HG03575 (cell line): ENCODE results near the gene GANAB.
"Not testable (repeated sequence)": the region's sequence is repeated elsewhere in the genome, so short reads cannot be mapped to it uniquely, and the experiment has no call there.

Experiments used
- ATAC-seq: cut with Tn5 transposase; IDR thresholded peaks from one replicate; pipeline ENCODE4 v1.9.1; 2021; ENCODE audit not compliant: unreplicated experiment, insufficient number of reproducible peaks, low FRiP score; ENCODE audit errors: extremely low read depth

Gene GANAB

DNA sequence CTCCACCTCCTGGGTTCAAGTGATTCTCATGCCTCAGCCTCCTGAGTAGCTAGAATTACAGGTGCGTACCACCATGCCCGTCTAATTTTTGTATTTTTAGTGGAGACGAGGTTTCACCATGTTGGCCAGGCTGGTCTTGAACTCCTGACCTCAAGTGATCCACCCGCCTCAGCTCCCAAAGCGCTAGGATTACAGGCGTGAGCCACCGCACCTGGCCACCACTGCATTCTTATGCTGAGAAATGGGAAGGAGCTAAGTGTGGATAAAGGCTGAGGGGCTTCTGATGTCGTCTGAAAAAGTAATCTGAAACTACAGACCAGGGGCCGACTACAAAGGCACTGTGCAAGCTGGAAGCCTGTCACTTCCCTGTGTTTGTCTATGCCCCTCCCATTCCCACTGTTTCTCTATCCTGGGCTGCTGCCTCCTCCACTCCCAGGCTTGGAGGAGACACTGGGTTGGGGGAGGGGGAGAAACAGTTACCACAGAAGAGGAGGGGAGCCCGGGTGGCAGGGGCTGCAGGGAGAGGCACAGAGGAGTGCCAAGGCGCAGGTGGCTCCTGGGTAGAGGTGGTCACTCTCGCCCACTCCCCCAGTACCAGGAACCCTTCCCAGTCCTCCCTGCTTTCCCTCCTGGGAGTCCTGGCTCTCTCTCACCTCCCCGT, 41.8 kb downstream of the GANAB start:
- ATAC-seq = no peak

DNA sequence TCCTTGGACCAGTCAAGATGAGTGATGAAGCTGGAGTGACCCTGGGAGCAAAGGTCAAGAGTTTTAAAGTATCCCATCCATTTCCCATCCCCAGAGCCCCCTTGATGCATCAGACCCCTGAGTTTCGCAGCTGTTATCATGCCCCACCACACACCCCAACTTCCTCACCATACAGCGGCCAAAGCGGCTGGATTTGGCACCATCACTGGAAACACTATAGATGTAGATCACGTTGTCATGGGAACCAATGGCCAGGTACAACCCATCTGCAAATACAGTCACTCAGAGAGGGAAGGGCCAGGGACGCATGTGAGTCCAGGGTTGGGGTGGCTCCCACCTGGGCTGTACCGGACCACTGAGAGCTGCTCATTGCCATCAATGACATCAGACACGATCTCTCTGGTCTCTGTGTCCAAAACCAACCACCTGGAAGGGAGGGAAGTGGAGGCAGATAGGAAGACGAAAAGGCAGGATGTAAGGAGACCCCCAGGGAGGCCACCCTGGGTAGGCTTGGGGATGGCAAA, 42.6 kb downstream of the GANAB start:
- ATAC-seq = no peak

DNA sequence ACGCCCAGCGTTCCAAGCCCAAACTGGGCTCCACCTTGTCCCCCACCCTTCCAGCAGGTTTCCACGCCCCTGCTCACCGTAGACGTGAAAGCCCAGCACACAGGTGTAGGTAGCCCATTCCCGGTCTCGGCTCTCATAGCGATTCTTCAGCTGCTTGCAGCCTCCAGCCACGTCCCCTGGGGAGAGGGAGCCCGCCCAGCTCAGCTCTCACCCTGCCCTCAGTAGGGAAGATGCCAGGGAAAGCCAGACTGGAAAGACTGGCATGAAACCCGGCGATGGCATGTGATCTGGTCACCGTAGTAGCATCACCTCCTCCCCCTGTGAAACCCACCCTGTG, 43.4 kb downstream of the GANAB start:
- ATAC-seq = no peak

DNA sequence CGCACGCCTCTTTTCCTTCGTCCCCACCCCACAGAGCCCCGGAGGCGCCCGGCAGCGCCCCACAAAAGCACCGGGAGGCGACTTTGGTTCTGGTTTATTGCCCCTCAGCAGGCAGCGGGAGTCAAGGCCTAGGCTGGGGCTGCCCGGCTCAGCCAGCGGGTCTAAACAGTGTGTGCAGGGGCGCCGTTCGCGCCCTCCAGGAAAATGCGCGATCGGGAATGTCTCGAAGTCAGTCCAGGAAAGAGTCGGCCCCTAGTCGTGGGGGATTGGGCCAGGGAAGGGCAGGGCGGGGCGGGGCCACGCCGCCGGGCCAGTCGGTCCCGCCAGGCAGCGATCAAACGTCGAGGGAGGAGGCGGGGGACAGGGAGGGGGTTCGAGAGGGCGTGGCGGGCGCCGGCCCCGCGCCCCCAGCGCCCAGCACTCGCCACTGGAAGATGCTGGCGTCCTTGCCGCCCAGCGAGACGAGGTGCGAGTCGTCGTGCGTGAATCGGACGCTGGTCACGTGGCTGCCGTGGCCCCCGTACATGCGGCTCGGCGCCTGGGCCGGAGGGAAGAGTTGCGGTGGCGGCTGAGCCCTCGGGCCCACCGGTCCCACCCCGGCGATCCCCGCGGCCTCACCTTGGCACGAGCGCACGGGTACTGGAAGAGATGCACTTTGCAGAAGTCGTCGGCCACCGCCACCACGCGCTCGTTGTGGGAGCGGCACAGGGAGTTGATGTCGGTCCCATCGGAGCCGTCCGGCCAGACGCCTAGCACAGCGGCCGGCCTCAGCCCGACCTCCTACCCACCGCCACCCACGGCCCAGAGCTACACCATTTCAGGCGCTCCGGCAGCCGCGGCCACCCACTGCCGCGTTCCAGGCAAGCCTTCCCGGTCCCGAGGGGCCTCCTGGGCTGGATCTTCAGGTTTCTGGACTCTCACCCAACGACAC, 44.0 kb downstream of the GANAB start:
- no peak for ATAC-seq

DNA sequence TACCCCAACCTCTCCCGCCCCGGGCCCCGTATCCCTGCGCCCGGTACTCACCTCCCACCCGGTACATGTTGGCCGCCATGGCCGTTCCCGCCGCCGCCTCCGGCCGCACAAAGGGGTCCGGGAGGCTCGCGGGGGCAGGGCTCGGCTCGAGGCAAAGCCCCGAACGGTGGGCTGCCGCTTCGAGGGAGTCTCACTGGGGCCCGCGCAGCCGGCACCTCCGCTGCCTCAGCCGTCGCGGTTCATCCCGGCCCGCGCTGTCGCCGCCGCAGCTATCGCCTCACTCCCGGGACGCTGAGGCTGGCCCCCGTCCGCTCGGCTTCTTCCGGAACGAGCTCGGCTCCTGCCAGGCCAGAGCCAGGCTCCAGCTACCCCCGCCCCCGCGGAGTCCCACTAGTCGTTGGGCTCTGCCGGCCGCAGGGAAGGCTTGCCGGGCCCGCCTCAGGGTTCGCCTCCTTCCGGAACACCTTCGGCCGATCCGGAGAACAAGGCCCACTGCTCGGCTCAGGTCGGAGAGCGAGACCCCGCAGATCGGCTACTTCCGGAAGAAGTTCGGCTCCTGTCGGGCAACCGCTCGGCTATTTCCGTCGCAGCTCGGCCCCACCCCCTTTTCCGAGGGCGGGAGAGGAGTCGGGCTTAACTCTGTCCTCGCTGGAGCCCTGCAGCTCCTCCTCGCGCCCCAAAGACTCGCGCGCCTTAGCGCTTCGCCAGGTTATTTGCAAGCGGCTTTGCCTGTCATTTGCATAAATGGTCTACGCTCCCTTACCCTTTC, 44.9 kb downstream of the GANAB start, which contains the start of gene MTA2:
MTA2 (minus strand) TSS at position 494 of the 769 bp plus-strand sequence; CDS start at position 79, 415 bp downstream.
- peak; percentile 45 for ATAC-seq

DNA sequence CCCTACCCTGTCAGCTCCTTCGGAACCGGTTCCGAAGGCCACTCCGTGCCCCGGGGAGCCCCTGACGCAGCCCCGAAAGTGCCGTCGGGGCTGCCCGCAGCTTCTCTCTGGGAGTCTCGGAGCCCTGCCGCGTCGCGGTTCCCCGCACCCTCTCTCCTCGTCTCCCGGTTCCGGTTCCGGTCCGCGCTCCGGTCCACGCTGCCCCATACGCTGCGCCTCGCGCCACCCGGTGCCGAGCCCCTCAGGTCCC, 45.4 kb downstream of the GANAB start:
- no peak for ATAC-seq

DNA sequence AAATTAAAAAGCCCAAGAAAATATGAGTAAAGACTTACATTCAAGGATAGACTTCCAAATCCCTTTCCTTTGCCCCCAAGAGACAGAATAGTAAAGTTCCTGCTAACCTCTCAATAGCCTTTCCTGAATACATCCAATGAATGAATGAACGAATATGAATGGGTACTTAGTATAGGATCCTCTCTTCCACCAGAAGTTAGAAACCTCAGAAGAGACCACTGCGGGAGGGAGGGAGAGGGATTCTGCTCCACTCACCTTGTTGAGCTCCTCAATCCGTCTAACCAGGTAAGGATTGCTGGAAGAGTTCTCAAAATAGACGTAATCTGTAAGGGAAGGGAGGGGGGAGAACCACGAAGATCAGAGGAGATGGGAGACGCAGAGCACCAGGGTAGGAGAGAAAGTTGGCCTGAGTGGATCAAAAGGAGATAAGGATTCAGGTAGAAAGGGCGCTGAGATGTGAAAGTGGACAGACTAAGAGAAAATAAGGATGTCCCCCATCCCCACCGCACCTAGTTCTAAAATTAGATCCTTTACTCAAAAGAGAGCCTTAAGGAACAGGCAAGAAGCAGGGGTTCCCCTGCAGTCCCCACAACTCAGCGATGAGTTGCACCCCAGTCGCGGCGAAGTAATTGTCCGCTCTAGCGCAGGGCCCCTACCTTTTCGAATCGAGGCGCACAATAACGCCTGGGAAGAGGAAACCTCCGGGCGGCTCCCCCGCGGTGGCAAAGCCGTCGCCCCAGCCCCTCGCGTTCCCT, 45.9 kb downstream of the GANAB start:
- no peak for ATAC-seq

DNA sequence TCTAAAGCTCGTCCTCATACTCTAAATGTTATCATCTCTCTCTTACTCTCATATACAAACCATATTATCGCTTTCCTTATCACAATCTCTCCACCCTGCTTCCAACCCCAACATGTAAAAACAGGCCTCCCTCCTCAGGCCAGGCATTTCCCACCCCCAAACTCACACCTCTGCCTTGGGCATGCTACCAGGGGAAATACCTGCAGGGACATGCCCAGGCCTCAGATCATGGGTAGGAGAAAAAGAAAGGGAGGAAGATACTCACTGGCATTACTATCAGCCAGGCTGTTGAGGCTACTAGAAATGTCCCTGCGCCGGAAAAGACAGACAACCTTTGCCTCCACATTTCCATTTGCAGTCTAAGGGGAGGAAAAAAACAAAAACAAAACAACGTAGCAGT, 46.5 kb downstream of the GANAB start:
- no peak for ATAC-seq

DNA sequence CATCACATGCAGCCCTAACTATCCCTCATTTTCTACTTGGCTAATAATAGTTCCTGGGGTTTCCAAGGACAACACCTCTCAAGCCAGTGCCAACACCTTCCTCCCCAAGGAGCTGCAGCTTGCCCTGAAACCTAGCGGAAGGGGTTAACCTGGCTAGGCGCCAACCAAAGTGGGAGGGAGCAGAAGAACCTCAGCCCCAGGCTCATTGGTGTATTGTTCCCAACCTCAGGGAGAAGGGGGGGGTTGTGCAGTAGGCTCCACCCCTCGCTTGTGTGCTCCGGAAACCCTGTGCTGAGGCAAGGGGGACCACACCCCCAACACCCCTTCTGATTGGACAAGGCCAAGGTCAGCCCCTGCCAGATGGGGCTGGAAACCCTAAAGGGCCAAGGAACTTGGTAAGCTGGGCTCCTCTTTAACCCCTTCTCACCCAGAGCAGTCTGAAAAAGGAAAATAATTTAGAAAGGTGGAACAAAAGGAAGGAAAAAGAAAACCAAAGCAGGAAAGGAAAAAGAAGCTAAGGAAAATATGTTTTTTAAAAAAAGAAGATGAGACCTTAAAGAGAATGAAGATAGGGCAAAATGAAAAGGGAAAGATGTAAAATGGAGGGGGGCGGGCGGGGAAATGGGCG, 47.2 kb downstream of the GANAB start:
- ATAC-seq = no peak

DNA sequence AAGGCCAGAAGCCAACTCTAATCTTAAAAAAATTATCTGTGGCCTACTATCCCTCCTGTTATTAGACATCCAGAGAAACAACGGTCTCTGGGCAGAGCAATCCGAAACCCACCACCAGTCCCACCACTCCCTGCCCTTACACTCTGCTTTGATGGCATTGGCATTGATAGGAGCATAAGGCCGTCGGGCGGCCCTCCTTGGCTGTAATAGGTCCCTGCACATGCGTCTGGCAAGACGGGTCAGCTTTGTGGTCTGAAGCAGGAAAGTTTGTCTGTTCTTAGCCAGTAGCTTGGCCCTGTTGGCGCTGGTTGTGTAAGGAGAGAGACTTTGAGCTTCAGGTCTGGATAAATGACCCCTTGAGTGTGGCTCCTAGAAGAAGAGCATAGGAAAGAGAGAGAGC, 51.3 kb downstream of the GANAB start:
- ATAC-seq = no peak

DNA sequence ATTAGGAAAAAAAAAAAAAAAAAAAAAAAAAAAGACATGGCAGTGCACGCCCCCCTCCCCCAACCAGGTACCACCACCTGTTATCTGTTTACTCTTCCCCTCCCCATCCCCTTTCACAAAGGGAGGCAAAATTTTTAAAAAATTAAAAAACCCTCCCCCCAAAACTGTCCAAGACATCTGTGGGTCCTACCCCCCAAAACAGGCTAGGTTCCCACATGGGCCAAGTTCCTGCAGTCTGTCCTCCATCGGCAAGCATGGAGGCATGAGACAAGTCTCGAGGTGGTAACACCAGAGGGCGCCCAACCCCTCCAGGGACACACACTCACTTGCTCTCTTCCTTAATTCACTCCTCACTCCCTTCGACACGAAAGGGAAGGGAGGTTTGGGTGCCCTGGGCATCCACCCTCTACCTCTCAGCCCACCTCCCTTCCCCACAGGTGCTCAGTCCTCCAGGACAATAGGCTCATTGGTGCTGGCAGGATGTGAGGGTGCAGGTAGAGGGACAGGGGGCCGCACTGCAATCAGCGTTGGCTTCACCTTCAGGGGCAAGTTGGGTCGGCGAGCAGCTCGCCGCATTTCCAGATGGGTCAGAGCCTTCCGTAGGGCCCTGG, 52.9 kb downstream of the GANAB start:
- ATAC-seq = no peak

DNA sequence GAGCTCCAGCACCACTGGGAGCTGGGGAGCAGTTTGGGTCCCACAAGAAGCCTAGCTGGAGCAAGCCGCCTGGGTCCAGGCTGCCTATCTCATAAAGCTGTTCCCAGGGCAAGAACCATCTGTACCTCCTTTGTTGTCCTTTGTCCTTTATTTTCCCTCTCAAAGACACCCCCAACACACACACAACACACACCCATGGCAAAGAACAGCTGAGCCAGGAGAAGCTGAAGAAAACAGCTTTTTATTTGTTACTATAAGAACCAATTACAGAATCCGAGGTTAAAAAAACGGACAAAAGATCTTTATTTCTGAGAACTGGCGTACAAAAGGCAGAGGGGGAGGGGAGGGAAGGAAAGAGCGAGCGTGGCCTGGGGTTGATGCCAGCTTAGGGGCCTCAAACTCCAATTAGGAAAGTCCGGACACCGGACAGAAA, 53.4 kb downstream of the GANAB start:
- no peak for ATAC-seq

DNA sequence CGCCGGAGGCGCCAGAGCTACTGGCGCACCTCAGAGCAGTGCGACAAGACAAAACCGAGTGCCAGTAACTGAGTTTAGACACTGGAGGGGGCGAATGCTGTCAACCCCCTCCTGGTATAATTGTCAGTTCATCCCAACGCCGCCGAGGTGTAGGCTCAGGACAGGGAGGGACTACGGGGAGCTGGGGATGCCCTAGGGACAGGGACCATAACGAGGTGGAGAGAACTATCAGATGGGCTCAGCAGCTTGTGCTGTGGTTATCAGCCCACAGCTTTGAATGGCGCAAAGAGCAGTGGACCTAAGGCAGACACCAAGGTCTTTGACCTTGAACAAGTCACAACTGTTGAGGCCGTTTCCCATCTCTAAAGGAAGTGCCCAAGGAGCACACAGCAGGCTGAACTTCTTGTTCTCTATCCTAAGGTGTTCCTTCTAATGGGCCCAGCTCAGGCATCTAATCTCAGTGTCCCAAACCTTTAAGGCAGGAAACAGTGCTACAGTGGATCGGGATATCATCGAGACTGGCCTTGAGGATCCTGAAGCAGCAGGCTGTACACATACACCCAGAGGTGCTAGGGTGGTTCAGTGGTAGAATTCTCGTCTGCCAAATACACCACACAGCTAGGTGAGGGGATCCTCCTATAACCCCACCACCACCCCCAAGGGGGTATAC, 54.1 kb downstream of the GANAB start:
- no peak for ATAC-seq

DNA sequence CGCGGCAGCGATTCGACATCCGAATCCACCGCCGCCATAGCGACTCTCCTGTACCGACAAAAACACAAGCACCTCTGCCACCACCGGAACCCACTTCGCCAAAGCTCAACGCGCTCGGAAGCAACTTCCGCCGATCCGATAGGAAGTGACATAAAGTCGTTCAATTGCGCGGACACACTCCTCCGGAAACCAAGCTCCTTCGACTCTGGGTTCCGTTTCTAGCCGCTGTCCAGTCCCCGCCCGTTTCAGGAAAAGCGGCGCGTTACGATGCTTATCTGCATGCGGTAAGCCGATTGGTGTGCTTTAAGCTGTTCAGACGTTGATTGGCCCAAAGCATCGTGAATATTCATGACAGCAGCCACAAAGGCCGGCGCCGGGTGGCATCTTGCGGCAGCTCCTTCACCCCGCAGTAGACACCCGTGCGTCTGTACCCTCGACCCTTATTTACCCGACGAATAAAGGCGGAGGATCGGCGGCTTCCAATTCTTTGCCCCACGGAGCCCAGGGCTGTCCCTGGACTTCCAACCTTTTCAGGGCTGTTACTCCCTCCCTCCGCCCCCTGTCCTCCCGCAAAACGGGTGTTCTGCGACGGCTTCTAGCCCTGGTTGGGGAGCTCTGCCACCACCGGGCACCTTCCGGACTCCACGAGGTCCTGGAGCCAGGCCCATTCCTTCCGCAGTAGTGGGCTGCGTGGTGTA, 54.8 kb downstream of the GANAB start, which contains the start of gene TUT1:
TUT1 (minus strand) TSS at position 76 of the 698 bp plus-strand sequence; CDS start at position 38, 38 bp downstream.
- ATAC-seq = peak; percentile 49

DNA sequence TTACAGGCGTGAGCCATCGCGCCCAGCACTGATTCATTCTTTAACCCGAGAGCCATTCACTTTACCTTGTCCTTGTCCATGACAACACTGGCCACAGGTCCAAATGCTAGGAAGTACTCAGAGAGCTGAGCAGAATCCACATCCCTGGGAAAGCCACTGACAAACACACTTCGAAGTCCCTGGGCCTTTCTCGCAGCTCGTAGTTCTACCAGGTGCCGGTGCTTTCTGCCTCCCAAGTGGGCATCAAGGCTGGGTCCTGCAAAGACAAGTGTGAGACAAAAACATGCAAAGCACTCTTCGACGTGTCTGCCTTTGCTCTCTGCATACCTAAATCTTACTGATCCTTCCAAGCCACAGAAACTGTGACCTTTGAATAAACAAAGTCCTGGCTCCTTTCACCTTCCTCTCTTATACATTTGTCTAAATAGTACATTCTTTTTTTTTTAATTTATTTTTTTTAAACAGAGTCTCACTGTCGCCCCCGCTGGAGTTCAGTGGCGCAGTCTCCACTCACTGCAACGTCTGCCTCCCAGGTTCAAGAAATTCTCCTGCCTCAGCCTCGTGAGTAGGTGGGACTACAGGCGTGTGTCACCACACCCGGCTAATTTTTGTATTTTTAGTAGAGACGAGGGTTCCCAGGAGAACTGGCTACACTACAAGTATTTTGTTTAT, 57.3 kb downstream of the GANAB start:
- ATAC-seq = no peak

DNA sequence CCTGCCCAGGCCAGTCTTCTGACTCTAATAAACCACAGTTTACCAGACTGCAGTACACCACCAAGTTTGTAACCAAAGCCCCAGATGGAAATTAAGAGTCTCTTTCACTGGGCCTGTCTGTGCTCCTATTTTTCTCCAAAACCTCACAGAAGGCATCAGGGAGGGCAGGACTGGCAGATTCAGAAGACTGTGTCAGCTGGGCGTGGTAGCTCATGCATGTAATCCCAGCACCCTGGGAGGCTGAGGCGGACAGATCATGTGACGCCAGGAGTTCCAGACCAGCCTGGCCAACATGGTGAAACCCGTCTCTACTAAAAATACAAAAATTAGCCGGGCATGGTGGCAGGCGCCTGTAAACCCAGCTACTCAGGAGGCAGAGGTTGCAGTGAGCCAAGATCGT, 61.1 kb downstream of the GANAB start:
- ATAC-seq = not testable (repeated sequence)
